Measurements from ENCODE around the gene NRG4. TPM values are rescaled to one million over a fixed set of nuclear protein-coding genes. Genes with fewer than 3 reads are reported as not detected.
"Not testable (repeated sequence)": the region's sequence is repeated elsewhere in the genome, so short reads cannot be mapped to it uniquely, and the experiment has no call there.

NRG4 gene
- total RNA-seq = 6.1 TPM
- 0.84 TPM for polyA plus RNA-seq

GRCh38 chr15:76011627-76012551, at the start of gene NRG4:
TSS of gene NRG4 (minus strand) at chr15:76012424. CDS start at chr15:76011230, 1,194 bp downstream.
- no peak within 1 kb of the TSS for H3K27ac ChIP-seq (ENCODE audit: low read depth)
- no peaks in the 10 kb centered on the region for H3K36me3 ChIP-seq (ENCODE audit: insufficient read depth)
- WGBS = 15% methylated on average over 13 of the region's 13 CpGs
- DNase-seq (ENCODE audit: extremely low spot score) = no peak
- no peaks in the 10 kb centered on the region for H3K4me1 ChIP-seq (ENCODE audit: insufficient read depth)
- peak within 1 kb of the TSS; percentile 14 for H3K4me3 ChIP-seq (ENCODE audit: low read depth, low read length)

- Histone ChIP-seq H3K4me1 (ENCODE audit: insufficient read depth) (peaks cover 2% of the 10 kb centered on the region), H3K27ac (ENCODE audit: low read depth) (no peak overlapping the region), H3K36me3 (ENCODE audit: insufficient read depth) (no peaks in the 10 kb centered on the region), H3K4me3 (ENCODE audit: low read depth, low read length) (no peak overlapping the region)
- 62% methylated on average over 5 of the region's 5 CpGs for WGBS
- no peak for DNase-seq (ENCODE audit: extremely low spot score)
Observed at GRCh38 chr15:76061700-76062099, 49.5 kb upstream of the NRG4 start.

- Histone ChIP-seq H3K36me3 (ENCODE audit: insufficient read depth) (no peaks in the 10 kb centered on the region), H3K4me1 (ENCODE audit: insufficient read depth) (peaks cover 2% of the 10 kb centered on the region), H3K27ac (ENCODE audit: low read depth) (no peak overlapping the region), H3K4me3 (ENCODE audit: low read depth, low read length) (peak overlapping the region; percentile 73)
- DNase-seq (ENCODE audit: extremely low spot score) = no peak
- 15% methylated on average over 20 of the region's 20 CpGs for WGBS
Observed at GRCh38 chr15:76060118-76060989, 48.1 kb upstream of the NRG4 start.

GRCh38 chr15:76059320-76060117, 47.3 kb upstream of the NRG4 start, which contains the start of gene TMEM266:
TSS of gene TMEM266 (plus strand) at chr15:76059985. CDS start at chr15:76134264, 74,279 bp downstream.
- under 1% methylated on average over 107 of the region's 107 CpGs for WGBS
- Histone ChIP-seq H3K36me3 (ENCODE audit: insufficient read depth) (no peaks in the 10 kb centered on the region), H3K4me1 (ENCODE audit: insufficient read depth) (peaks cover 2% of the 10 kb centered on the region), H3K27ac (ENCODE audit: low read depth) (no peak within 1 kb of the TSS), H3K4me3 (ENCODE audit: low read depth, low read length) (peak within 1 kb of the TSS; percentile 73)
- no peak for DNase-seq (ENCODE audit: extremely low spot score)

- peak overlapping the region; percentile 73 for H3K4me3 ChIP-seq (ENCODE audit: low read depth, low read length)
- no peak for DNase-seq (ENCODE audit: extremely low spot score)
- H3K36me3 ChIP-seq (ENCODE audit: insufficient read depth) = no peaks in the 10 kb centered on the region
- 12% methylated on average over 18 of the region's 18 CpGs for WGBS
- no peak overlapping the region for H3K27ac ChIP-seq (ENCODE audit: low read depth)
- peaks cover 2% of the 10 kb centered on the region for H3K4me1 ChIP-seq (ENCODE audit: insufficient read depth)
Observed at GRCh38 chr15:76058714-76059319, 46.6 kb upstream of the NRG4 start.

- DNase-seq (ENCODE audit: extremely low spot score) = no peak
- H3K36me3 ChIP-seq (ENCODE audit: insufficient read depth) = no peaks in the 10 kb centered on the region
Observed at GRCh38 chr15:76057332-76058000, 45.2 kb upstream of the NRG4 start.

GRCh38 chr15:76056931-76057330, 44.7 kb upstream of the NRG4 start:
- 24% methylated on average over 3 of the region's 3 CpGs for whole genome bisulfite sequencing
- no peak for DNase-seq (ENCODE audit: extremely low spot score)
- H3K4me3 ChIP-seq (ENCODE audit: low read depth, low read length) = no peak overlapping the region
- no peak overlapping the region for H3K27ac ChIP-seq (ENCODE audit: low read depth)
- H3K36me3 ChIP-seq (ENCODE audit: insufficient read depth) = no peaks in the 10 kb centered on the region
- H3K4me1 ChIP-seq (ENCODE audit: insufficient read depth) = peaks cover 2% of the 10 kb centered on the region

More at GRCh38 chr15:76057332-76058000, 45.2 kb upstream of the NRG4 start:
- Histone ChIP-seq H3K4me3 (ENCODE audit: low read depth, low read length) (peak overlapping the region; percentile 20), H3K4me1 (ENCODE audit: insufficient read depth) (peaks cover 2% of the 10 kb centered on the region), H3K27ac (ENCODE audit: low read depth) (no peak overlapping the region)
- 2% methylated on average over 7 of the region's 7 CpGs for WGBS

GRCh38 chr15:76054201-76054600, 42.0 kb upstream of the NRG4 start:
- 90% methylated on average over 10 of the region's 10 CpGs for WGBS
- H3K36me3 ChIP-seq (ENCODE audit: insufficient read depth); H3K27ac ChIP-seq (ENCODE audit: low read depth); H3K4me1 ChIP-seq (ENCODE audit: insufficient read depth); H3K4me3 ChIP-seq (ENCODE audit: low read depth, low read length); DNase-seq (ENCODE audit: extremely low spot score): not testable (repeated sequence)

- H3K4me1 ChIP-seq (ENCODE audit: insufficient read depth) = no peaks in the 10 kb centered on the region
- no peak overlapping the region for H3K27ac ChIP-seq (ENCODE audit: low read depth)
- DNase-seq (ENCODE audit: extremely low spot score) = no peak
- no peak overlapping the region for H3K4me3 ChIP-seq (ENCODE audit: low read depth, low read length)
- WGBS = 92% methylated on average over 1 of the region's 1 CpG
- no peaks in the 10 kb centered on the region for H3K36me3 ChIP-seq (ENCODE audit: insufficient read depth)
Observed at GRCh38 chr15:76038512-76038911, 26.3 kb upstream of the NRG4 start.

- no peak overlapping the region for H3K4me3 ChIP-seq (ENCODE audit: low read depth, low read length)
- WGBS = 34% methylated on average over 3 of the region's 3 CpGs
- no peak for DNase-seq (ENCODE audit: extremely low spot score)
- H3K27ac ChIP-seq (ENCODE audit: low read depth) = no peak overlapping the region
- H3K36me3 ChIP-seq (ENCODE audit: insufficient read depth) = no peaks in the 10 kb centered on the region
- no peaks in the 10 kb centered on the region for H3K4me1 ChIP-seq (ENCODE audit: insufficient read depth)
Observed at GRCh38 chr15:76035593-76035992, 23.4 kb upstream of the NRG4 start.

- no peak for DNase-seq (ENCODE audit: extremely low spot score)
- Histone ChIP-seq H3K36me3 (ENCODE audit: insufficient read depth) (no peaks in the 10 kb centered on the region), H3K4me1 (ENCODE audit: insufficient read depth) (no peaks in the 10 kb centered on the region), H3K27ac (ENCODE audit: low read depth) (no peak overlapping the region), H3K4me3 (ENCODE audit: low read depth, low read length) (no peak overlapping the region)
- WGBS = 33% methylated on average over 2 of the region's 2 CpGs
Observed at GRCh38 chr15:76034111-76034510, 21.9 kb upstream of the NRG4 start.

GRCh38 chr15:76033438-76033837, 21.2 kb upstream of the NRG4 start:
- Histone ChIP-seq H3K36me3 (ENCODE audit: insufficient read depth) (no peaks in the 10 kb centered on the region), H3K27ac (ENCODE audit: low read depth) (no peak overlapping the region), H3K4me1 (ENCODE audit: insufficient read depth) (no peaks in the 10 kb centered on the region), H3K4me3 (ENCODE audit: low read depth, low read length) (no peak overlapping the region)
- WGBS = 73% methylated on average over 1 of the region's 1 CpG
- no peak for DNase-seq (ENCODE audit: extremely low spot score)
